CMK (cell line): ENCODE data around the gene LRP8.
"Not testable (repeated sequence)": the region's sequence is repeated elsewhere in the genome, so short reads cannot be mapped to it uniquely, and the experiment has no call there.

Experiments
- DNase-seq: peaks from one replicate; pipeline ENCODE4 v3.0.0-alpha.2; 2010; ENCODE audit warnings: low read depth

The LRP8 gene

GRCh38 chr1:53207726-53208125 is 120.1 kb downstream of the LRP8 start:
- DNase-seq, result no peak

DNA sequence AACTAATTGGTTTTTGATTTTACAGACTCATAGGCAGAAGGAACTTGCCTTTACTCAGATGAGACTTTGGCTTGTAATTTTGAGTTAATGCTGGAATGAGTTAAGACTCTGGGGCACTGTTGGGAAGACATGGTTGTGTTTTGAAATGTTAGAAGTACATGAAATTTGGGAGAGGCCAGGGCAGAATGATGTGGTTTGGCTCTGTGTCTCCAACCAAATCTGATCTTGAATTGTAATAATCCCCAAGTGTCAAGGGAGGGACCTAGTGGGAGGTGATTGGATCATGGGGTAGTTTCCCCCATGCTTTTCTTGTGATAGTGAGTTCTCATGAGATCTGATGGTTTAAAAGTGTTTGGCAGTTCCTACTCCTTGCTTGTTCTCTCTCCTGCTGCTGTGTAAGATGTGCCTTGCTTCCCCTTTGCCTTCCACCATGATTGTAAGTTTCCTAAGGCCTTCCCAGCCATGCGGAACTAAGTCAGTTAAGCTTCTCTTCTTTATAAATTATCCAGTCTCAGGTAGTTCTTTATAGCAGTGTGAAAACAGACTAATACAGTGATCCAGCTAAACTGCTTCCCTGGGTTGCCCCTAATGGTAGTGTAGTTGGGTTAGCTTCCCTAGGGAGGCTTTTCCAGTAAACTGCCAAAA is 121.0 kb downstream of the LRP8 start:
- DNase-seq, result no peak

DNA sequence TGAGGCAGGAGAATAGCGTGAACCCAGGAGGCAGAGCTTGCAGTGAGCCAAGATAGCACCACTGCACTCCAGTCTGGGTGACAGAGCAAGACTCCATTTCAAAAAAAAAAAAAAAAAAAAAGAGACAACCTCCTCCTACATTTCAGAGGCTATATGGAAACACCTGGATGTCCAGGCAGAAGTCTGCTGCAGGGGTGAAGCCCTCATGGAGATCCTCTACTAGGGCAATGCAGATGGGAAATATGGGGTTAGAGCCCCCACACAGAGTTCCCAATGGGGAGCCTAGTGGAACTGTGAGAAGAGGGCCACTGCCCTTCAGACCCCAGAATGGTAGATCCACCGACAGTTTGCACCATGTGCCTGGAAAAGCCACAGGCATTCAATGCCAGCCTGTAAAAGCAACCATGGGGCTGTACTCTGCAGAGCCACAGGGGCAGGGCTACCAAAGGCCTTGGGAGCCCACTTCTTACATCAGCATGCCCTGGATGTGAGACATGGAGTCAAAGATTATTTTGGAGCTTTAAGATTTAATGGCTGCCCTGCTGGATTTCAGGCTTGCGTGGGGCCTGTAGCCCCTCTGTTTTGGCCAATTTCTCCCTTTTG is 121.7 kb downstream of the LRP8 start:
- not testable (repeated sequence) for DNase-seq

DNA sequence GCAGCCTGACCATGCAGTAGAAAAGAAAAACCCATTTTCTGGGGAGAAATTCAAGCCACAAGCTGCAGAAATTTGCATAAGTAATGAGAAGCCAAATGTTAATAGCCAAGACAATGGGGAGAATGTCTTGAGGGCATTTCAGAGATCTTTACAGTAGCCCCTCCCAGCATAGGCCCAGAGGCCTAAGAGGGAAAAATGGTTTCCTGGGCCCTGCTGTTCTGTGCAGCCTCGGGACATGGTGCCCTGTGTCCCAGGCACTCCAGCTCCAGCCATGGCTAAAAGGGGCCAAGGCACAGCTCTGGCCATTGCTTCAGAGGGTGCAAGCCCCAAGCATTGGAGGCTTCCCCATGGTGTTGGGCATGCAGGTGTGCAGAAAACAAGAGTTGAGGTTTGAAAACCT is 122.4 kb downstream of the LRP8 start:
- not testable (repeated sequence) for DNase-seq

- DNase-seq, result no peak
These were observed 124.4 kb downstream of the LRP8 start for GRCh38 chr1:53203466-53203865.

DNA sequence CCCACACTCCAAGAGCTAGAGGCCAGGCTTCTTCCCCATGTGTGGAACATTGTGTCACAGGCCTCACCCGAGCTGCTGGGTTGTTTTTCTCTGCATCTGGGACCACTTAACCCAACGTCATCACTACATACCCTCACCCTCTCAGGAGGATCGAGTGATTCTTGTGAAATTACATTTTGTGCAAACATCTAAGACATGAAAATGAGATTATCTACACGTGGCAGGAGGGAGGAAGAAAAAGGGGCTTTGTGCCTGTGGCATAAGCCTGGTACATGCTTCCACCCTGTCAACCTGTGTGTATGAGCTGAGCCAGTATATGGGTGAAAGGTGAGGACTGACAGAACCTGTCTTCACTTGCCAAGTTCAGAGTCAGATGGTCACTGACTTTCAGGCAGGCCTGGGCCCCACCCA is 129.6 kb downstream of the LRP8 start:
- DNase-seq, result no peak

GRCh38 chr1:53197291-53198200 is 130.3 kb downstream of the LRP8 start:
- DNase-seq, result no peak

DNA sequence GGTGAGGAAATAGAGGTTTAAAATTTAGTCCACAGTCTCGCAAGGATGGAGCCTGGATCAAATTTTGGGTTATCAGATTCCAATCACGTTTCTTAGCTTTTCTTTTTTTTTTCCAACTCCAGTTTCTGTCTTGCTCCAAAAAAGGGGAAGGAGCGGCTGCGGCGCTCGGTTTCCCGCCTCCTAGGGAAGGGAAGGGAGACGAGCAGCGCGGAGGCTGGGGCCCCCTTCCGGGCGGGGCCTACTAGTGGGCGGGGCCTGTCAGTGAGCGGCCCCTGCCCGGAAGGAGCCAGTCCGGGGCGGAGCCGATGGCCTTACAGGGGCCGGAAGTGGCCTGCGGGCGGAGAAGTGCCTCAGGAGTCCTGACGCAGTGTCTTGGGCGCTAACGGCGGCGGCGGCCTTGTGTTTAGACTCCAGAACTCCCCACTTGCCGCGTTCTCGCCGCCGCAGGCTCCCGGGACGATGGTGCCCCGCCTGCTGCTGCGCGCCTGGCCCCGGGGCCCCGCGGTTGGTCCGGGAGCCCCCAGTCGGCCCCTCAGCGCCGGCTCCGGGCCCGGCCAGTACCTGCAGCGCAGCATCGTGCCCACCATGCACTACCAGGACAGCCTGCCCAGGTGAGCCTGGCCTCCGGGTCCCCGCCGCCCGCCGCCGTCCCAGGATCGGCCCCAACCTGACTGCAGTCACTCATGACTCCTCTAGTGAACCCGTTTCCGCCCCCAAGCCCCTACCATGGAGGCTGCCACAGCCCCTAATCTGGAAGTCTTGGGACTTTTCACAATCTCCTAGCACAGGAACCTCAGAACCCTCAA is 131.2 kb downstream of the LRP8 start, which contains the start of gene CPT2:
Gene CPT2 (plus strand): TSS at position 340 of the 806 bp plus-strand sequence. CDS start 120 bp downstream, at position 460.
- DNase-seq, result peak; percentile 94

- no peak for DNase-seq
These were observed 131.8 kb downstream of the LRP8 start for GRCh38 chr1:53196017-53196484.

- DNase-seq, result no peak
These were observed 132.4 kb downstream of the LRP8 start for GRCh38 chr1:53195246-53196016.
